ENCODE measurements around the gene WNT10A. TPM values are rescaled to one million over a fixed set of nuclear protein-coding genes. Genes with fewer than 3 reads are reported as not detected.

The WNT10A gene
- total and polyA plus RNA-seq, 10 of the 15 experiments (the other 5 are each of a cell fraction or from before 2014, with no cell fraction given) = 0.61 to 45.0 (median 6.9) TPM

GRCh38 chr2:218869064-218869463 is 11.6 kb upstream of the WNT10A start:
- RAD21 ChIA-PET (ENCODE audit: unreplicated experiment) = interaction anchor here (2.3 kb wide), 1 partner anchor 29 kb away, joined by 17 read pairs; no protein-coding TSS in a partner anchor
- H3K36me3 ChIP-seq (ENCODE audit: control insufficient read depth in 2 of 2, insufficient read depth in 2 of 2, low read length in 1 of 2) = no peaks in the 10 kb centered on the region
- intact Hi-C loops (cut with micrococcal nuclease; ENCODE audit: unreplicated experiment) (loop anchor here (5.0 kb wide), 1 partner anchor 33 kb away; no protein-coding TSS in a partner anchor), in situ Hi-C loops (cut with MboI) (no loop called here)
- H4K20me1 ChIP-seq (ENCODE audit: control insufficient read depth, insufficient read depth) = no peaks in the 10 kb centered on the region
- H2AFZ ChIP-seq (ENCODE audit: control insufficient read depth, low read depth, low read length) = no peak overlapping the region
- H3K4me1 ChIP-seq (ENCODE audit: control insufficient read depth, insufficient read depth, low read length) = peaks cover 21% of the 10 kb centered on the region
- ATAC-seq (no peak), DNase-seq (ENCODE audit: low read depth, low spot score) (no peak), FAIRE-seq (no peak)
- no peaks in the 10 kb centered on the region for H3K9me3 ChIP-seq (replicated peaks; ENCODE audit: control insufficient read depth, insufficient read depth, low read length)
- no peak overlapping the region for H3K4me2 ChIP-seq (ENCODE audit: control insufficient read depth, insufficient read depth)
- no peaks in the 10 kb centered on the region for H3K79me2 ChIP-seq (ENCODE audit: control insufficient read depth, insufficient read depth, low read length)
- H3K27ac ChIP-seq (ENCODE audit: control insufficient read depth, insufficient read depth) = no peak overlapping the region
- POLR2A ChIA-PET = interaction anchor here (0.5 to 2.9 kb wide), 3 partner anchors 28 to 338 kb away, joined by 3 to 11 read pairs (median 4); partner anchors contain the start of genes BCS1L, ZFAND2B and ZNF142
- TF ChIP-seq TBL1XR1 (IDR thresholded peaks at IDR 0.05; ENCODE audit: low read depth, low read length) = no peak
- no peak for TF ChIP-seq CBX3 (IDR thresholded peaks at IDR 0.05; ENCODE audit: borderline replicate concordance, low read depth)
- TF ChIP-seq TCF3 (IDR thresholded peaks at IDR 0.05; ENCODE audit: borderline replicate concordance, insufficient read depth, low read depth, low read length) = no peak
- TF ChIP-seq MEF2B (IDR thresholded peaks at IDR 0.05; ENCODE audit: partially characterized antibody, poor library complexity, severe bottlenecking) = no peak
- TF ChIP-seq SIN3A (IDR thresholded peaks at IDR 0.05; ENCODE audit: low read depth, low read length) = no peak
- no peak for TF ChIP-seq HDAC2 (IDR thresholded peaks at IDR 0.05)
- TF ChIP-seq REST (IDR thresholded peaks at IDR 0.05; ENCODE audit: low read depth, low read length) = no peak
- TF ChIP-seq, protein P1, sequence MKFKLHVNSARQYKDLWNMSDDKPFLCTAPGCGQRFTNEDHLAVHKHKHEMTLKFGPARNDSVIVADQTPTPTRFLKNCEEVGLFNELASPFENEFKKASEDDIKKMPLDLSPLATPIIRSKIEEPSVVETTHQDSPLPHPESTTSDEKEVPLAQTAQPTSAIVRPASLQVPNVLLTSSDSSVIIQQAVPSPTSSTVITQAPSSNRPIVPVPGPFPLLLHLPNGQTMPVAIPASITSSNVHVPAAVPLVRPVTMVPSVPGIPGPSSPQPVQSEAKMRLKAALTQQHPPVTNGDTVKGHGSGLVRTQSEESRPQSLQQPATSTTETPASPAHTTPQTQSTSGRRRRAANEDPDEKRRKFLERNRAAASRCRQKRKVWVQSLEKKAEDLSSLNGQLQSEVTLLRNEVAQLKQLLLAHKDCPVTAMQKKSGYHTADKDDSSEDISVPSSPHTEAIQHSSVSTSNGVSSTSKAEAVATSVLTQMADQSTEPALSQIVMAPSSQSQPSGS (IDR thresholded peaks at IDR 0.05; ENCODE audit: low read length) = no peak
- TF ChIP-seq CHD1 (IDR thresholded peaks at IDR 0.05; ENCODE audit: low read depth, low read length) = no peak
- TF ChIP-seq CBFB (IDR thresholded peaks at IDR 0.05; ENCODE audit: low read depth) = no peak
- TF ChIP-seq BCL11A (IDR thresholded peaks at IDR 0.05; ENCODE audit: low read depth, low read length) = no peak
- TF ChIP-seq CREM (IDR thresholded peaks at IDR 0.05; ENCODE audit: low read depth) = no peak
- no peak for TF ChIP-seq RCOR1 (conservative IDR thresholded peaks at IDR 0.05; ENCODE audit: low read depth, low read length)
- no peak for TF ChIP-seq SMAD1 (IDR thresholded peaks at IDR 0.05; ENCODE audit: low read depth, partially characterized antibody)
- no peak for TF ChIP-seq NR2C2 (IDR thresholded peaks at IDR 0.05; ENCODE audit: borderline replicate concordance, control insufficient read depth, insufficient read length, low read depth)
- TF ChIP-seq TCF12 (IDR thresholded peaks at IDR 0.05; ENCODE audit: low read depth, low read length) = no peak
- no peak for TF ChIP-seq ZNF217 (IDR thresholded peaks at IDR 0.05)
- TF ChIP-seq IKZF2 (IDR thresholded peaks at IDR 0.05) = no peak
- H3K27me3 ChIP-seq (replicated peaks in 1 of 2; ENCODE audit: control insufficient read depth in 2 of 2, insufficient read depth in 2 of 2, low read length in 1 of 2) = peaks cover 11 to 26% of the 10 kb centered on the region in 2 experiments
- no TSS peak for BruUV-seq (replicated peaks)
- CTCF ChIA-PET = interaction anchor here (0.6 to 21.9 kb wide), 8 partner anchors 8 to 393 kb away, joined by 3 to 1364 read pairs (median 3); no protein-coding TSS in a partner anchor
- no peak overlapping the region for H3K4me3 ChIP-seq
- SMC1A ChIA-PET (ENCODE audit: uncharacterized antibody, unreplicated experiment) = interaction anchor here (1.3 to 1.8 kb wide), 3 partner anchors 15 to 29 kb away, joined by 4 to 5 read pairs (median 4); no protein-coding TSS in a partner anchor
- 87% methylated on average over 9 of the region's 9 CpGs for whole genome bisulfite sequencing (ENCODE audit: insufficient coverage, insufficient replicate concordance, low lambda C conversion rate, missing lambda C conversion rate)
- H3K9ac ChIP-seq (ENCODE audit: control insufficient read depth, insufficient read depth, low read length) = no peak overlapping the region

Measured in GM12878 (cell line).